Osteoblast (primary cell): ENCODE results near the gene MTMR12. TPM values are rescaled to one million over a fixed set of nuclear protein-coding genes. Genes with fewer than 3 reads are reported as not detected.

Experiments
- DNase-seq: peaks from one replicate; pipeline ENCODE4 v3.0.0; 2011; ENCODE audit warnings: low spot score, mixed read lengths; ENCODE audit not compliant: insufficient read length; ENCODE audit errors: missing footprints
- H2AFZ ChIP-seq: 2 replicates; pipeline ENCODE4 v1.6.0; 2011; ENCODE audit warnings: mild to moderate bottlenecking, low read length
- H3K27ac ChIP-seq: 2 replicates; pipeline ENCODE4 v1.5.1; 2011; ENCODE audit warnings: mild to moderate bottlenecking, low read depth, low read length, moderate library complexity
- H3K27me3 ChIP-seq: 2 replicates; pipeline ENCODE4 v1.6.0; 2012; ENCODE audit warnings: mild to moderate bottlenecking, control low read depth, inconsistent platforms, low read length, moderate library complexity; ENCODE audit not compliant: insufficient read depth
- H3K36me3 ChIP-seq: 2 replicates; pipeline ENCODE4 v1.5.1; 2011; ENCODE audit warnings: mild to moderate bottlenecking, low read length, control low read depth, moderate library complexity; ENCODE audit not compliant: insufficient read depth
- H3K4me1 ChIP-seq: 2 replicates; pipeline ENCODE4 v1.5.1; 2011; ENCODE audit warnings: mild to moderate bottlenecking, low read length, control low read depth, moderate library complexity; ENCODE audit not compliant: insufficient read depth
- H3K4me2 ChIP-seq: 2 replicates; pipeline ENCODE4 v1.6.0; 2011; ENCODE audit warnings: mild to moderate bottlenecking, low read length; ENCODE audit not compliant: insufficient read depth
- H3K4me3 ChIP-seq: fragments of 200-600 bp; sonication (generic); 3 replicates; pipeline ENCODE4 v1.5.1; 2012; ENCODE audit warnings: mild to moderate bottlenecking, low read length, inconsistent platforms; ENCODE audit not compliant: insufficient read depth
- H3K79me2 ChIP-seq: 2 replicates; pipeline ENCODE4 v1.6.0; 2012; ENCODE audit warnings: mild to moderate bottlenecking, low read length, control low read depth, inconsistent platforms; ENCODE audit not compliant: insufficient read depth
- H3K9me3 ChIP-seq: 2 replicates; pipeline ENCODE4 v1.5.1; 2011; ENCODE audit warnings: low read depth, low read length, control low read depth
- H4K20me1 ChIP-seq: 2 replicates; pipeline ENCODE4 v1.6.0; 2012; ENCODE audit warnings: mild to moderate bottlenecking, low read length, control low read depth; ENCODE audit not compliant: insufficient read depth
- total RNA-seq: library from RNA; depleted of rRNA; stranded (reverse); fragments of >200 nt; gene quantifications from 2 replicates; pipeline ENCODE4 v1.2.3, GENCODE V29; 2012
- TF ChIP-seq, protein P1 (sequence below): IDR thresholded peaks from 2 replicates; pipeline ENCODE4 v1.5.1; 2011; ENCODE audit warnings: mild to moderate bottlenecking, low read depth, low read length, moderate library complexity; ENCODE audit errors: extremely low read depth

Gene MTMR12
- total RNA-seq, 1 donor = 20.6 TPM

DNA sequence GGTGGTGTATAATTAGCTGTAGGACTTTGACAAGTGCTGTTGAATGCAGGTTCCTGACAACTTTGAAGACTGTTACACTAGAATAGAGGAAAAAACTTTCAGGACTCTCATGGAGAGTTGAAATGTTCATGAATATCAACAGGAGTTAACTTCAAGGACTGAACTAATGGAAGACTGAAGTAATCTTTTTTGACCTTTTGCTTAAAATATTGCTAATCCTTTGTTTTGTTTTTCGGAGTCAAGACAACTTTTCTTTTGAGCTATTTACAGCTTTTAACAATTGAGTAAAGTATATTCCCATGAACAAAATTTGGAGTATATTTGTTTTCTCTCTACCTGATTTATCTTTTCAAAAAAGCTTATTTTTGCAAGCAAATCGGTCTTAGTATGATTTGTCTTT is 34.1 kb upstream of the MTMR12 start:
- Histone ChIP-seq H3K36me3 (no peaks in the 10 kb centered on the region), H3K4me3 (no peak overlapping the region), H2AFZ (no peak overlapping the region), H4K20me1 (no peaks in the 10 kb centered on the region), H3K27me3 (no peaks in the 10 kb centered on the region), H3K9me3 (no peaks in the 10 kb centered on the region), H3K4me1 (no peaks in the 10 kb centered on the region), H3K79me2 (no peaks in the 10 kb centered on the region), H3K27ac (no peak overlapping the region), H3K4me2 (no peak overlapping the region)
- TF ChIP-seq, protein P1, sequence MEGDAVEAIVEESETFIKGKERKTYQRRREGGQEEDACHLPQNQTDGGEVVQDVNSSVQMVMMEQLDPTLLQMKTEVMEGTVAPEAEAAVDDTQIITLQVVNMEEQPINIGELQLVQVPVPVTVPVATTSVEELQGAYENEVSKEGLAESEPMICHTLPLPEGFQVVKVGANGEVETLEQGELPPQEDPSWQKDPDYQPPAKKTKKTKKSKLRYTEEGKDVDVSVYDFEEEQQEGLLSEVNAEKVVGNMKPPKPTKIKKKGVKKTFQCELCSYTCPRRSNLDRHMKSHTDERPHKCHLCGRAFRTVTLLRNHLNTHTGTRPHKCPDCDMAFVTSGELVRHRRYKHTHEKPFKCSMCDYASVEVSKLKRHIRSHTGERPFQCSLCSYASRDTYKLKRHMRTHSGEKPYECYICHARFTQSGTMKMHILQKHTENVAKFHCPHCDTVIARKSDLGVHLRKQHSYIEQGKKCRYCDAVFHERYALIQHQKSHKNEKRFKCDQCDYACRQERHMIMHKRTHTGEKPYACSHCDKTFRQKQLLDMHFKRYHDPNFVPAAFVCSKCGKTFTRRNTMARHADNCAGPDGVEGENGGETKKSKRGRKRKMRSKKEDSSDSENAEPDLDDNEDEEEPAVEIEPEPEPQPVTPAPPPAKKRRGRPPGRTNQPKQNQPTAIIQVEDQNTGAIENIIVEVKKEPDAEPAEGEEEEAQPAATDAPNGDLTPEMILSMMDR = no peak
- DNase-seq = no peak

DNA sequence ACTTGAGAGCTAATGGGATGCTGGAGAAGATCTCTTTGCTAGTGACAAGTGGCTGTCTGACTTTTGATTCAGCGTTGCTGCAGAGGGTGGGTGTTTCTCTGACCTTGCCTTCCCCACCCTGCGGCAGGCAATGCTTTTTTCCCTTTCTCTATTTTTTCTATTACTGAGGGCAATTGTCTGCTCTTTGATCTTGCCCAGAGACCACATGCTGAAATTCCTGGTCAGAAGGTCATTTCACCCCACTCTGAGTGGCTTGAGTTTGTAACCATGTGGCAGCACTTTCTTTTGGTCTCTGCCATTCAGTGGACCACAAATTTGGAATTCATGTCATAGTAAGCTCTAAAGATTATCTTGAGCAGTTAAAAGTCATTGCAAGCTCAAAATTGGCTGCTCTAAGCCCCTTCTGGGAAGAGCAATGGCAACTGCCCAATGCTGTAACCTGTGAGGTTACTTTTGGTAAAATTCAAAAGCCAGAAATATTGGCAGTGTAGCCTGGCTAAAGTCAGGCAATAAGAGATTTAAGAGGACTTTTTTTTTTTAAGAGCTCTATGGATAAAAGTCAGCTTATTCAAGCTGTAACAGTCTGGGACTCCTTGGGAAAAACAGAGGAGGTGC is 30.4 kb upstream of the MTMR12 start:
- no peak overlapping the region for H2AFZ ChIP-seq
- H3K4me1 ChIP-seq = no peaks in the 10 kb centered on the region
- peaks cover 2% of the 10 kb centered on the region for H3K9me3 ChIP-seq
- H3K79me2 ChIP-seq = no peaks in the 10 kb centered on the region
- no peak overlapping the region for H3K4me3 ChIP-seq
- TF ChIP-seq, protein P1 = no peak
- no peak for DNase-seq
- no peaks in the 10 kb centered on the region for H3K36me3 ChIP-seq
- H3K27me3 ChIP-seq = no peaks in the 10 kb centered on the region
- no peak overlapping the region for H3K27ac ChIP-seq
- H4K20me1 ChIP-seq = no peaks in the 10 kb centered on the region
- H3K4me2 ChIP-seq = no peak overlapping the region

DNA sequence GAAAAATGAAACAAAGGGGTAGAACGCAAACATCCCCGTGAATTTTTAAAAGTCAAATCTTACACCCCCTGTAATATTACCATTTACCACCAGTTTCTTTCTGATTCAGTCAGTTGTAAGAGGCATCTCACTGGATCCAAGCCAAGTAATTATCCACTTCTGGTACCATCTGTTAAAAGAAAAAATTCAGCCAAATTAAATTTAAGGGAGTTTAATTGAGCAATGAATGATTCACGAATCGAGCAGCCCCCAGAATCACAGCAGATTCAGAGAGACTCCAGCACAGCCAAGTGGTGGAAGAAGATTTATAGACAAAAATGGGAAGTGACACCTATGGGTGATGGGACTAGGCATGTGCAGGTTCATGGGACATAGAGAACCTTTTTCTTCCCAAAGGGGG is 29.9 kb upstream of the MTMR12 start:
- Histone ChIP-seq H3K4me2 (no peak overlapping the region), H4K20me1 (no peaks in the 10 kb centered on the region), H3K27me3 (no peaks in the 10 kb centered on the region), H3K27ac (no peak overlapping the region), H3K4me1 (no peaks in the 10 kb centered on the region), H3K9me3 (peaks cover 2% of the 10 kb centered on the region), H2AFZ (no peak overlapping the region), H3K36me3 (no peaks in the 10 kb centered on the region), H3K4me3 (no peak overlapping the region), H3K79me2 (no peaks in the 10 kb centered on the region)
- TF ChIP-seq, protein P1 = no peak
- DNase-seq = no peak

DNA sequence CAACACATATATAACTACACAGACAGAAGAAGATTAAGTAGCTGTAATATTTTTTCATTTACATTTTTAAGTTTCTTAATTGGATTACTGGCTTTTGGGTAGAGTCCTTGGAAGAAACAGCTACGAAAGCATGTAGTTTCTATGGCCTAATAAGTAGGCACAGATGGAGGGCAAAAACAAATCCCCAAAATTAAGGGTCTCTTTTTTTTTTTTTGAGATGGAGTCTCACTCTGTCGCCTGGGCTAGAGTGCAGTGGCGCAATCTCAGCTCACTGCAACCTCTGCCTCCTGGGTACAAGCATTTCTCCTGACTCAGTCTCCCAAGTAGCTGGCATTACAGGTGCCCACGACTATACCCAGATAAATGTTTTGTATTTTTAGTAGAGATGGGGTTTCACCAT is 27.1 kb upstream of the MTMR12 start:
- no peak for DNase-seq
- H3K4me1 ChIP-seq = no peaks in the 10 kb centered on the region
- TF ChIP-seq, protein P1 = no peak
- no peaks in the 10 kb centered on the region for H4K20me1 ChIP-seq
- no peaks in the 10 kb centered on the region for H3K36me3 ChIP-seq
- H3K27ac ChIP-seq = no peak overlapping the region
- peaks cover 2% of the 10 kb centered on the region for H3K9me3 ChIP-seq
- no peak overlapping the region for H3K4me2 ChIP-seq
- H2AFZ ChIP-seq = no peak overlapping the region
- no peaks in the 10 kb centered on the region for H3K27me3 ChIP-seq
- no peaks in the 10 kb centered on the region for H3K79me2 ChIP-seq
- no peak overlapping the region for H3K4me3 ChIP-seq
